Natural killer cell (primary cell): Measurements from ENCODE around the gene RPS19. TPM values are rescaled to one million over a fixed set of nuclear protein-coding genes. Genes with fewer than 3 reads are reported as not detected.

ENCODE experiments used
- ATAC-seq, 3 donors: fragments of 150-1000 bp in 2 of 3; fragments of 200-7000 bp in 1 of 3; cut with Tn5 transposase; 1 replicate in 1 of 3; 2 replicates in 2 of 3; pipeline ENCODE4 v1.10.0; 2021; ENCODE audit warnings: mild to moderate bottlenecking in 2 of 3, moderate library complexity in 2 of 3
- DNase-seq, 2 donors: peaks; one replicate each; pipeline versions ENCODE4 v3.0.0 to v3.0.0-alpha.2; 2013 to 2021; ENCODE audit warnings: mixed read lengths in 1 of 2
- H3K27ac ChIP-seq: one replicate; pipeline ENCODE4 v1.5.1; 2013; ENCODE audit warnings: mild to moderate bottlenecking, low read length
- H3K27me3 ChIP-seq: one replicate; pipeline ENCODE4 v1.6.1; 2013; ENCODE audit warnings: low read length; ENCODE audit not compliant: control insufficient read depth, insufficient read depth
- H3K36me3 ChIP-seq: one replicate; pipeline ENCODE4 v1.6.1; 2013; ENCODE audit warnings: low read length; ENCODE audit not compliant: control insufficient read depth, insufficient read depth
- H3K4me1 ChIP-seq: one replicate; pipeline ENCODE4 v1.6.1; 2013; ENCODE audit warnings: low read length; ENCODE audit not compliant: control insufficient read depth, insufficient read depth
- H3K4me3 ChIP-seq: one replicate; pipeline ENCODE4 v1.5.1; 2013; ENCODE audit warnings: low read length
- H3K9me3 ChIP-seq: one replicate; pipeline ENCODE4 v1.6.1; 2013; ENCODE audit warnings: low read length; ENCODE audit not compliant: control insufficient read depth, insufficient read depth
- H3K27ac Mint-ChIP-seq, 2 donors: one replicate each; pipeline ENCODE4 v1.8.0; 2022; ENCODE audit warnings: mild to moderate bottlenecking in 2 of 2, mixed read lengths in 2 of 2, moderate library complexity in 1 of 2
- H3K27me3 Mint-ChIP-seq, 2 donors: one replicate each; pipeline ENCODE4 v1.8.0; 2022; ENCODE audit warnings: low read depth in 2 of 2, mixed read lengths in 2 of 2
- H3K36me3 Mint-ChIP-seq: one replicate; pipeline ENCODE4 v1.8.0; 2022; ENCODE audit warnings: mixed read lengths
- H3K4me1 Mint-ChIP-seq, 2 donors: one replicate each; pipeline ENCODE4 v1.8.0; 2022; ENCODE audit warnings: mixed read lengths in 2 of 2
- H3K4me3 Mint-ChIP-seq: one replicate; pipeline ENCODE4 v1.8.0; 2022; ENCODE audit warnings: mild to moderate bottlenecking, moderate library complexity, mixed read lengths
- H3K9me3 Mint-ChIP-seq, 2 donors: one replicate each; pipeline ENCODE4 v1.8.0; 2022; ENCODE audit warnings: mixed read lengths in 2 of 2
- CTCF ChIP-seq: fragments of 200-600 bp; IDR thresholded peaks from one replicate; pipeline ENCODE4 v1.8.0; 2022; ENCODE audit warnings: antibody characterized with exemption
- WGBS: methylation state at CpG from one replicate; pipeline ENCODE4 v1.1.7; 2013; ENCODE audit warnings: missing lambda C conversion rate; ENCODE audit not compliant: insufficient coverage; 5-methylcytosine and 5-hydroxymethylcytosine counted together
- intact Hi-C: fragments of 100-400 bp; cut with micrococcal nuclease; formaldehyde crosslinking; loops from one replicate; pipeline ENCODE4 v1.14.2; 2022
- total RNA-seq, 4 donors: library from RNA; stranded (reverse); fragments of 120-200 nt in 1 of 4; gene quantifications; one replicate each; pipeline versions ENCODE4 v1.2.3 to v1.2.4, GENCODE V29; 2013 to 2022

The RPS19 gene
- total RNA-seq, 3 donors from 2014 or later (not counting 1 experiment from before 2014, with no cell fraction given): 1,358 to 1,814 (median 1,709) TPM

GRCh38 chr19:41918653-41919244, 58.7 kb downstream of the RPS19 start:
- DNase-seq: no peak
- peaks cover 33% of the 10 kb centered on the region for H3K4me1 ChIP-seq
- TF ChIP-seq CTCF: no peak
- H3K27me3 Mint-ChIP-seq: peaks cover 14 to 28% of the 10 kb centered on the region in 2 donors
- H3K4me1 Mint-ChIP-seq: peaks cover 10 to 23% of the 10 kb centered on the region in 2 donors
- H3K36me3 Mint-ChIP-seq: no peaks in the 10 kb centered on the region
- no peaks in the 10 kb centered on the region for H3K36me3 ChIP-seq
- no peak for ATAC-seq
- H3K27me3 ChIP-seq: peaks cover 51% of the 10 kb centered on the region
- intact Hi-C loops: no loop called here
- WGBS: 81% methylated on average over 5 of the region's 5 CpGs
- no peak overlapping the region for H3K4me3 ChIP-seq
- H3K27ac ChIP-seq: no peak overlapping the region
- H3K27ac Mint-ChIP-seq: no peak overlapping the region
- H3K4me3 Mint-ChIP-seq: no peak overlapping the region
- H3K9me3 Mint-ChIP-seq: no peaks in the 10 kb centered on the region
- no peaks in the 10 kb centered on the region for H3K9me3 ChIP-seq

GRCh38 chr19:41919948-41920712, 60.1 kb downstream of the RPS19 start:
- 95% methylated on average over 33 of the region's 33 CpGs for WGBS
- no peaks in the 10 kb centered on the region for H3K36me3 ChIP-seq
- DNase-seq (no peak), ATAC-seq (no peak)
- H3K4me3 ChIP-seq: no peak overlapping the region
- Mint-ChIP-seq H3K9me3 (no peaks in the 10 kb centered on the region), H3K4me3 (no peak overlapping the region), H3K4me1 (peaks cover 10 to 23% of the 10 kb centered on the region in 2 donors), H3K36me3 (no peaks in the 10 kb centered on the region), H3K27me3 (peaks cover 14 to 21% of the 10 kb centered on the region in 2 donors), H3K27ac (no peak overlapping the region)
- no peak for TF ChIP-seq CTCF
- no peaks in the 10 kb centered on the region for H3K9me3 ChIP-seq
- peaks cover 49% of the 10 kb centered on the region for H3K27me3 ChIP-seq
- peaks cover 24% of the 10 kb centered on the region for H3K4me1 ChIP-seq
- intact Hi-C loops: no loop called here
- H3K27ac ChIP-seq: no peak overlapping the region

DNA sequence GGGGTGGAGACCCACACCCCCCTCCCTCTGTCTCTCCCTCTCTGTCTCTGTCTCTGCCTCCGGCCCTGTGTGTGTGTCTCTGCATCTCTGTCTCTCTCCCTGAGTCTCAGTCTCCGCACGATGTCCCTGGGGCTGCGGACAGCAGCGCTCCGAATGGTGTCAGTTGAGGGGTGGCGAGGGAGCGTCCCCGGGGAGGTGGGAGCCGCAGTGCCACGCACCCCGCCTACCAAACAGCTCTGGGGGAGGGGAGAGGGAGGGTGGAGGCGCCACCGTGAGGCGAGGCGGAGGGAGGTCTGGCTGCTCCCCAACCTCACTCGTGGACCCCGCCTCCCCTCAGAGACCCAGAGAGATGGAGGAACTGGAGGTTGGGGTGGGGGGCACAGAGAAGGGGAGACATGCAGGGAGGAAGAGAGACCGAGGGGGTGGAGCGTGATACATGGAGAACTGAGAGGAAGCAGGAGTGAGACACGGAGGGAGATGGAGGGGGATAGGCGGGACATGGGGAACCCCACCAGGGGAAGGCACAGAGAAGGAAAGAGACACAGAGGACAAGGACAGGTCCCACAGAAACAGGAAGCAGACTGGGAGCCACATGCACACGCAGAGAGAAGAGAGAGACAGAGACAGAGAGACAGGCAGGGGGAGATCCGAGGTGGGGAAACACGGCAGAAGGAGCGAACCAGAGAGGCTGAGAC, 61.0 kb downstream of the RPS19 start:
- no peak overlapping the region for H3K27ac Mint-ChIP-seq
- no peaks in the 10 kb centered on the region for H3K9me3 Mint-ChIP-seq
- DNase-seq (no peak), ATAC-seq (peak in 2 of 3 donors; percentile 36 to 38)
- 22% methylated on average over 26 of the region's 26 CpGs for WGBS
- peaks cover 10 to 23% of the 10 kb centered on the region in 2 donors for H3K4me1 Mint-ChIP-seq
- no peak for TF ChIP-seq CTCF
- no peaks in the 10 kb centered on the region for H3K9me3 ChIP-seq
- H3K27me3 ChIP-seq: peaks cover 42% of the 10 kb centered on the region
- H3K4me1 ChIP-seq: peaks cover 15% of the 10 kb centered on the region
- no peak overlapping the region for H3K27ac ChIP-seq
- no peak overlapping the region for H3K4me3 ChIP-seq
- peaks cover 14 to 21% of the 10 kb centered on the region in 2 donors for H3K27me3 Mint-ChIP-seq
- peak overlapping the region; percentile 2 for H3K4me3 Mint-ChIP-seq
- H3K36me3 ChIP-seq: no peaks in the 10 kb centered on the region
- intact Hi-C loops: no loop called here
- no peaks in the 10 kb centered on the region for H3K36me3 Mint-ChIP-seq
